SK-N-SH treated with all-trans-retinoic acid at 6 μM for 48 hours (cell line): Measurements from ENCODE around the gene SEZ6L.

Experiments
- ATAC-seq: fragments of 200-7000 bp; cut with Tn5 transposase; 3 replicates; pipeline ENCODE4 v1.9.1; 2020; ENCODE audit warnings: mild to moderate bottlenecking, moderate library complexity
- ARNTL ChIP-seq: fragments of 450-650 bp; formaldehyde crosslinking; IDR thresholded peaks from 2 replicates; pipeline ENCODE4 v1.5.0; 2020; ENCODE audit warnings: low read depth, mild to moderate bottlenecking, moderate library complexity, borderline replicate concordance
- BACH2 ChIP-seq: fragments of 250-450 bp; sonication (Bioruptor Pico); IDR thresholded peaks from 2 replicates; pipeline ENCODE4 v1.9.0; 2021; ENCODE audit warnings: mild to moderate bottlenecking, borderline replicate concordance
- CSDC2 ChIP-seq: fragments of 250-450 bp; sonication (Bioruptor Pico); IDR thresholded peaks from 2 replicates; pipeline ENCODE4 v1.5.0; 2020; ENCODE audit warnings: mild to moderate bottlenecking, moderate library complexity
- ESRRG ChIP-seq: fragments of 250-450 bp; sonication (Bioruptor Pico); IDR thresholded peaks from 2 replicates; pipeline ENCODE4 v1.6.1; 2021; ENCODE audit warnings: mild to moderate bottlenecking
- GLIS3 ChIP-seq: fragments of 250-450 bp; sonication (Bioruptor Pico); IDR thresholded peaks from 2 replicates; pipeline ENCODE4 v1.5.0; 2020; ENCODE audit warnings: mild to moderate bottlenecking, moderate library complexity
- ISL1 ChIP-seq: fragments of 250-450 bp; sonication (Bioruptor Pico); IDR thresholded peaks from 2 replicates; pipeline ENCODE4 v2.1.2; 2022; ENCODE audit warnings: mild to moderate bottlenecking, moderate library complexity
- OSR1 ChIP-seq: fragments of 250-450 bp; sonication (Bioruptor Pico); IDR thresholded peaks from 2 replicates; pipeline ENCODE4 v1.8.0; 2022; ENCODE audit warnings: moderate library complexity, mild to moderate bottlenecking, inconsistent platforms
- PPARA ChIP-seq: fragments of 250-450 bp; sonication (Bioruptor Pico); IDR thresholded peaks from 2 replicates; pipeline ENCODE4 v1.5.0; 2020; ENCODE audit warnings: mild to moderate bottlenecking, borderline replicate concordance
- RARB ChIP-seq: fragments of 250-450 bp; sonication (Bioruptor Pico); IDR thresholded peaks from 2 replicates; pipeline ENCODE4 v1.8.0; 2021; ENCODE audit warnings: mild to moderate bottlenecking, moderate library complexity
- SNAI2 ChIP-seq: fragments of 250-450 bp; sonication (Bioruptor Pico); IDR thresholded peaks from 2 replicates; pipeline ENCODE4 v1.5.0; 2020; ENCODE audit warnings: mild to moderate bottlenecking, moderate library complexity
- TCF4 ChIP-seq: fragments of 250-450 bp; sonication (Bioruptor Pico); IDR thresholded peaks from 2 replicates; pipeline ENCODE4 v1.8.0; 2021; ENCODE audit warnings: mild to moderate bottlenecking, moderate library complexity, borderline replicate concordance
- TOX ChIP-seq: fragments of 250-450 bp; sonication (Bioruptor Pico); IDR thresholded peaks from 2 replicates; pipeline ENCODE4 v1.8.0; 2021; ENCODE audit warnings: mild to moderate bottlenecking, moderate library complexity, borderline replicate concordance
- ZC3H10 ChIP-seq: fragments of 250-450 bp; sonication (Bioruptor Pico); IDR thresholded peaks from 2 replicates; pipeline ENCODE4 v1.5.1; 2021; ENCODE audit warnings: mild to moderate bottlenecking, moderate library complexity
- ZFP3 ChIP-seq: fragments of 250-450 bp; sonication (Bioruptor Pico); IDR thresholded peaks from 2 replicates; pipeline ENCODE4 v1.5.0; 2020; ENCODE audit warnings: mild to moderate bottlenecking, moderate library complexity
- ZFP30 ChIP-seq: fragments of 450-650 bp; formaldehyde crosslinking; IDR thresholded peaks from 2 replicates; pipeline ENCODE4 v1.5.0; 2022; ENCODE audit warnings: mild to moderate bottlenecking, moderate library complexity
- ZNF565 ChIP-seq: fragments of 450-650 bp; formaldehyde crosslinking; conservative IDR thresholded peaks from 2 replicates; pipeline ENCODE4 v1.5.0; 2020; ENCODE audit warnings: low read depth, mild to moderate bottlenecking, moderate library complexity
- ZNF70 ChIP-seq: fragments of 450-650 bp; formaldehyde crosslinking; IDR thresholded peaks from 2 replicates; pipeline ENCODE4 v1.5.0; 2020; ENCODE audit warnings: mild to moderate bottlenecking, moderate library complexity
- ZNF8 ChIP-seq: fragments of 450-650 bp; formaldehyde crosslinking; IDR thresholded peaks from 2 replicates; pipeline ENCODE4 v1.5.0; 2020; ENCODE audit warnings: mild to moderate bottlenecking, moderate library complexity
- TF ChIP-seq, protein P1 (sequence below): fragments of 250-450 bp; sonication (Bioruptor Pico); IDR thresholded peaks from 2 replicates; pipeline ENCODE4 v1.5.1; 2020; ENCODE audit warnings: low read depth, mild to moderate bottlenecking, moderate library complexity
- TF ChIP-seq, protein P2 (sequence below): fragments of 250-450 bp; sonication (Bioruptor Pico); IDR thresholded peaks from 2 replicates; pipeline ENCODE4 v1.8.0; 2020; ENCODE audit warnings: mild to moderate bottlenecking, moderate library complexity, borderline replicate concordance
- TF ChIP-seq, protein P3 (sequence below): fragments of 250-450 bp; sonication (Bioruptor Pico); IDR thresholded peaks from 2 replicates; pipeline ENCODE4 v1.8.0; 2021; ENCODE audit warnings: low read depth, mild to moderate bottlenecking, moderate library complexity, borderline replicate concordance
- TF ChIP-seq, protein P4 (sequence below): fragments of 250-450 bp; sonication (Bioruptor Pico); IDR thresholded peaks from 2 replicates; pipeline ENCODE4 v1.5.0; 2020; ENCODE audit warnings: mild to moderate bottlenecking, moderate library complexity
- TF ChIP-seq, protein P5 (sequence below): fragments of 250-450 bp; sonication (Bioruptor Pico); IDR thresholded peaks from 2 replicates; pipeline ENCODE4 v1.5.1; 2021; ENCODE audit warnings: mild to moderate bottlenecking, moderate library complexity

The SEZ6L gene

DNA sequence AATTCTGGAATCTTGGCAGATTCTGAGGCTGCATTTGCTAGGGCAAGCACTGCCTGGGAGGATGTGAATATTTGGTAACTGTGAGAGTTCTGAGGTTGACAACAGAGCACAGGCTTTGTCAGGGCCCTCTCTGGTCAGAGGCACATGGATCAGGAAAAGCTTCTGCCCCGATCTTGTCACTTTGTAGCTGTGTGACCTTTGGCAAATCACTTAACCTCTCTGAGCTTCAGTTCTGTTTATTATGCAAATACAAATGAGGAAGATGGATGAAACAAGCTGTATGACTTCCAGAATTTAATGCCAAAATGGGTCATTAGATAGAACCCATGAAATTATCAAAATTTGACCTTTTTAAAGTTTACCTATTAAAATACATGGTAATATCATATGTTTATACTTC, 94.9 kb downstream of the SEZ6L start:
- no peak for ATAC-seq
- TF ChIP-seq BACH2 (CRISPR knock-in tag), result no peak
- TF ChIP-seq GLIS3 (CRISPR knock-in tag), result no peak
- TF ChIP-seq ESRRG (CRISPR knock-in tag), result no peak
- no peak for TF ChIP-seq ZC3H10 (CRISPR knock-in tag)
- TF ChIP-seq SNAI2 (CRISPR knock-in tag), result no peak
- no peak for TF ChIP-seq ZNF70 (CRISPR knock-in tag)
- TF ChIP-seq TCF4, result no peak
- TF ChIP-seq, protein P1, sequence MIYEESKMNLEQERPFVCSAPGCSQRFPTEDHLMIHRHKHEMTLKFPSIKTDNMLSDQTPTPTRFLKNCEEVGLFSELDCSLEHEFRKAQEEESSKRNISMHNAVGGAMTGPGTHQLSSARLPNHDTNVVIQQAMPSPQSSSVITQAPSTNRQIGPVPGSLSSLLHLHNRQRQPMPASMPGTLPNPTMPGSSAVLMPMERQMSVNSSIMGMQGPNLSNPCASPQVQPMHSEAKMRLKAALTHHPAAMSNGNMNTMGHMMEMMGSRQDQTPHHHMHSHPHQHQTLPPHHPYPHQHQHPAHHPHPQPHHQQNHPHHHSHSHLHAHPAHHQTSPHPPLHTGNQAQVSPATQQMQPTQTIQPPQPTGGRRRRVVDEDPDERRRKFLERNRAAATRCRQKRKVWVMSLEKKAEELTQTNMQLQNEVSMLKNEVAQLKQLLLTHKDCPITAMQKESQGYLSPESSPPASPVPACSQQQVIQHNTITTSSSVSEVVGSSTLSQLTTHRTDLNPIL (CRISPR knock-in tag), result no peak
- TF ChIP-seq OSR1 (CRISPR knock-in tag), result no peak
- no peak for TF ChIP-seq PPARA (CRISPR knock-in tag)
- TF ChIP-seq ZFP30 (CRISPR knock-in tag), result no peak
- TF ChIP-seq, protein P2, sequence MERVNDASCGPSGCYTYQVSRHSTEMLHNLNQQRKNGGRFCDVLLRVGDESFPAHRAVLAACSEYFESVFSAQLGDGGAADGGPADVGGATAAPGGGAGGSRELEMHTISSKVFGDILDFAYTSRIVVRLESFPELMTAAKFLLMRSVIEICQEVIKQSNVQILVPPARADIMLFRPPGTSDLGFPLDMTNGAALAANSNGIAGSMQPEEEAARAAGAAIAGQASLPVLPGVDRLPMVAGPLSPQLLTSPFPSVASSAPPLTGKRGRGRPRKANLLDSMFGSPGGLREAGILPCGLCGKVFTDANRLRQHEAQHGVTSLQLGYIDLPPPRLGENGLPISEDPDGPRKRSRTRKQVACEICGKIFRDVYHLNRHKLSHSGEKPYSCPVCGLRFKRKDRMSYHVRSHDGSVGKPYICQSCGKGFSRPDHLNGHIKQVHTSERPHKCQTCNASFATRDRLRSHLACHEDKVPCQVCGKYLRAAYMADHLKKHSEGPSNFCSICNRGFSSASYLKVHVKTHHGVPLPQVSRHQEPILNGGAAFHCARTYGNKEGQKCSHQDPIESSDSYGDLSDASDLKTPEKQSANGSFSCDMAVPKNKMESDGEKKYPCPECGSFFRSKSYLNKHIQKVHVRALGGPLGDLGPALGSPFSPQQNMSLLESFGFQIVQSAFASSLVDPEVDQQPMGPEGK (CRISPR knock-in tag), result no peak
- TF ChIP-seq, protein P3, sequence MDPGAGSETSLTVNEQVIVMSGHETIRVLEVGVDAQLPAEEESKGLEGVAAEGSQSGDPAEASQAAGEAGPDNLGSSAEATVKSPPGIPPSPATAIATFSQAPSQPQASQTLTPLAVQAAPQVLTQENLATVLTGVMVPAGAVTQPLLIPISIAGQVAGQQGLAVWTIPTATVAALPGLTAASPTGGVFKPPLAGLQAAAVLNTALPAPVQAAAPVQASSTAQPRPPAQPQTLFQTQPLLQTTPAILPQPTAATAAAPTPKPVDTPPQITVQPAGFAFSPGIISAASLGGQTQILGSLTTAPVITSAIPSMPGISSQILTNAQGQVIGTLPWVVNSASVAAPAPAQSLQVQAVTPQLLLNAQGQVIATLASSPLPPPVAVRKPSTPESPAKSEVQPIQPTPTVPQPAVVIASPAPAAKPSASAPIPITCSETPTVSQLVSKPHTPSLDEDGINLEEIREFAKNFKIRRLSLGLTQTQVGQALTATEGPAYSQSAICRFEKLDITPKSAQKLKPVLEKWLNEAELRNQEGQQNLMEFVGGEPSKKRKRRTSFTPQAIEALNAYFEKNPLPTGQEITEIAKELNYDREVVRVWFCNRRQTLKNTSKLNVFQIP (CRISPR knock-in tag), result no peak
- no peak for TF ChIP-seq ZFP3
- no peak for TF ChIP-seq TOX (CRISPR knock-in tag)
- TF ChIP-seq CSDC2, result no peak
- no peak for TF ChIP-seq ISL1
- TF ChIP-seq, protein P4, sequence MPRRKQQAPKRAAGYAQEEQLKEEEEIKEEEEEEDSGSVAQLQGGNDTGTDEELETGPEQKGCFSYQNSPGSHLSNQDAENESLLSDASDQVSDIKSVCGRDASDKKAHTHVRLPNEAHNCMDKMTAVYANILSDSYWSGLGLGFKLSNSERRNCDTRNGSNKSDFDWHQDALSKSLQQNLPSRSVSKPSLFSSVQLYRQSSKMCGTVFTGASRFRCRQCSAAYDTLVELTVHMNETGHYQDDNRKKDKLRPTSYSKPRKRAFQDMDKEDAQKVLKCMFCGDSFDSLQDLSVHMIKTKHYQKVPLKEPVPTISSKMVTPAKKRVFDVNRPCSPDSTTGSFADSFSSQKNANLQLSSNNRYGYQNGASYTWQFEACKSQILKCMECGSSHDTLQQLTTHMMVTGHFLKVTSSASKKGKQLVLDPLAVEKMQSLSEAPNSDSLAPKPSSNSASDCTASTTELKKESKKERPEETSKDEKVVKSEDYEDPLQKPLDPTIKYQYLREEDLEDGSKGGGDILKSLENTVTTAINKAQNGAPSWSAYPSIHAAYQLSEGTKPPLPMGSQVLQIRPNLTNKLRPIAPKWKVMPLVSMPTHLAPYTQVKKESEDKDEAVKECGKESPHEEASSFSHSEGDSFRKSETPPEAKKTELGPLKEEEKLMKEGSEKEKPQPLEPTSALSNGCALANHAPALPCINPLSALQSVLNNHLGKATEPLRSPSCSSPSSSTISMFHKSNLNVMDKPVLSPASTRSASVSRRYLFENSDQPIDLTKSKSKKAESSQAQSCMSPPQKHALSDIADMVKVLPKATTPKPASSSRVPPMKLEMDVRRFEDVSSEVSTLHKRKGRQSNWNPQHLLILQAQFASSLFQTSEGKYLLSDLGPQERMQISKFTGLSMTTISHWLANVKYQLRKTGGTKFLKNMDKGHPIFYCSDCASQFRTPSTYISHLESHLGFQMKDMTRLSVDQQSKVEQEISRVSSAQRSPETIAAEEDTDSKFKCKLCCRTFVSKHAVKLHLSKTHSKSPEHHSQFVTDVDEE (CRISPR knock-in tag), result no peak
- TF ChIP-seq ZNF565 (CRISPR knock-in tag), result no peak

DNA sequence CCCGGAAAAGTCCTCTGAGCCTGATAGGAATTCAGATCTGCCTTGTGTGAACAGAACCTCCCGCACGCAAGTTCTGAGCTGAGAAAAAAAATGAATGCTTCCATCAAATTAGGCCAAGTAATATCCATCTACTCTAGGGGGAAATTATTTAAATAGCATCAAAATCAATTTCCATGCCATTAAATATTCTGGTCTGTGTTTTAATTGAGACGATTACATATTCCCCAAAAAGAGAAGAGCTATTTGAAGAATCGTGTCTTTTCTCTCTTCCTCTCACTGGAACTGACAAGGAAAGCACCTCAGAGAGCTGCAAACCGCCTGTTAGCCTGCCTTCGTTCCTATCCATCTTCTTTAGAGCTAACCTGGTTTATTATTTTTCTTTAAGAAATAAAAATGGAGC, 96.0 kb downstream of the SEZ6L start:
- TF ChIP-seq ZNF565 (CRISPR knock-in tag) (no peak), ZFP30 (CRISPR knock-in tag) (no peak)
- ATAC-seq, result no peak

DNA sequence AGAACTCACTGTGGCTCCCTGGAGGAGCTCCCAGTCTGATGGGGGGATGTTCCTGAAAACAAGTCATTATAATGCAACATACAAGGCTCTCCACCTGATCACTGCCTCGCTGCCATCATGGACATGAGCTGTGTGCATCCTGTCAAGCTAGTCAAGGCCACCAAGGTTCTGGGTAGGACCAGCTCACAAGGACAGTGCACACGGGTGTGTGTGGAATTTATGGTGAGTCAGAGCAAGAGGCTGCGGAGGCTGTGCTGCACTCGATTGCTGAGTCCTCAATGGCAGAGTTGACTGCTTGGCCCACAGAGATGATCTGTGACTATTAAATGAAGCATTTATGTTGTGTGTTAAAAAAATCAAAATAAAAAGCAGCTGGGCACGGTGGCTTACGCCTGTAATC, 96.6 kb downstream of the SEZ6L start:
- no peak for ATAC-seq
- TF ChIP-seq SNAI2 (CRISPR knock-in tag), result no peak
- no peak for TF ChIP-seq ZFP30 (CRISPR knock-in tag)
- no peak for TF ChIP-seq ESRRG (CRISPR knock-in tag)
- TF ChIP-seq ZNF565 (CRISPR knock-in tag), result no peak
- no peak for TF ChIP-seq ZNF70 (CRISPR knock-in tag)
- no peak for TF ChIP-seq ISL1
- TF ChIP-seq, protein P3 (CRISPR knock-in tag), result no peak
- TF ChIP-seq, protein P1 (CRISPR knock-in tag), result no peak
- no peak for TF ChIP-seq CSDC2
- no peak for TF ChIP-seq ARNTL (CRISPR knock-in tag)
- no peak for TF ChIP-seq RARB (CRISPR knock-in tag)
- no peak for TF ChIP-seq BACH2 (CRISPR knock-in tag)
- TF ChIP-seq, protein P5, sequence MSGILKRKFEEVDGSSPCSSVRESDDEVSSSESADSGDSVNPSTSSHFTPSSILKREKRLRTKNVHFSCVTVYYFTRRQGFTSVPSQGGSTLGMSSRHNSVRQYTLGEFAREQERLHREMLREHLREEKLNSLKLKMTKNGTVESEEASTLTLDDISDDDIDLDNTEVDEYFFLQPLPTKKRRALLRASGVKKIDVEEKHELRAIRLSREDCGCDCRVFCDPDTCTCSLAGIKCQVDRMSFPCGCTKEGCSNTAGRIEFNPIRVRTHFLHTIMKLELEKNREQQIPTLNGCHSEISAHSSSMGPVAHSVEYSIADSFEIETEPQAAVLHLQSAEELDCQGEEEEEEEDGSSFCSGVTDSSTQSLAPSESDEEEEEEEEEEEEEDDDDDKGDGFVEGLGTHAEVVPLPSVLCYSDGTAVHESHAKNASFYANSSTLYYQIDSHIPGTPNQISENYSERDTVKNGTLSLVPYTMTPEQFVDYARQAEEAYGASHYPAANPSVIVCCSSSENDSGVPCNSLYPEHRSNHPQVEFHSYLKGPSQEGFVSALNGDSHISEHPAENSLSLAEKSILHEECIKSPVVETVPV (CRISPR knock-in tag), result no peak
- TF ChIP-seq GLIS3 (CRISPR knock-in tag), result no peak
- no peak for TF ChIP-seq ZFP3
- no peak for TF ChIP-seq TCF4
- TF ChIP-seq ZNF8 (CRISPR knock-in tag), result no peak
- TF ChIP-seq, protein P2 (CRISPR knock-in tag), result no peak
